HEK293 (cell line): ENCODE results near the gene USP21.

Experiments
- GLI4 ChIP-seq: fragments of 450-650 bp; formaldehyde crosslinking; IDR thresholded peaks from 2 replicates; pipeline ENCODE4 v1.5.1; 2016; ENCODE audit warnings: missing biosample characterization, missing genetic modification characterization
- HOXD13 ChIP-seq: sonication (generic); formaldehyde crosslinking; IDR thresholded peaks from 2 replicates; pipeline ENCODE4 v1.8.0; 2022; ENCODE audit warnings: missing genetic modification reagents, borderline replicate concordance
- IKZF3 ChIP-seq: fragments of 450-650 bp; IDR thresholded peaks from 2 replicates; pipeline ENCODE4 v1.5.0; 2018; ENCODE audit warnings: missing biosample characterization, mild to moderate bottlenecking, missing genetic modification characterization, moderate library complexity
- KLF1 ChIP-seq: fragments of 450-650 bp; formaldehyde crosslinking; IDR thresholded peaks from 2 replicates; pipeline ENCODE4 v1.5.1; 2016; ENCODE audit warnings: missing biosample characterization, missing genetic modification characterization
- MYNN ChIP-seq: fragments of 450-650 bp; formaldehyde crosslinking; IDR thresholded peaks from 2 replicates; pipeline ENCODE4 v1.5.1; 2016; ENCODE audit warnings: missing biosample characterization, missing genetic modification characterization, borderline replicate concordance
- SETDB1 ChIP-seq: IDR thresholded peaks from one replicate; pipeline ENCODE4 v1.6.1; 2017; ENCODE audit warnings: mild to moderate bottlenecking, low read length, moderate library complexity, mixed read lengths; ENCODE audit not compliant: insufficient read length
- TCF7L2 ChIP-seq: IDR thresholded peaks from 2 replicates; pipeline ENCODE4 v1.6.1; 2011; ENCODE audit warnings: low read depth, mild to moderate bottlenecking, inconsistent platforms, low read length, moderate library complexity, borderline replicate concordance
- ZIC2 ChIP-seq: fragments of 450-650 bp; formaldehyde crosslinking; IDR thresholded peaks from 2 replicates; pipeline ENCODE4 v1.5.1; 2016; ENCODE audit warnings: missing biosample characterization, missing genetic modification characterization
- ZNF10 ChIP-seq: fragments of 450-650 bp; formaldehyde crosslinking; IDR thresholded peaks from 2 replicates; pipeline ENCODE4 v1.5.1; 2017; ENCODE audit warnings: missing biosample characterization, missing genetic modification characterization
- ZNF112 ChIP-seq: fragments of 450-650 bp; formaldehyde crosslinking; IDR thresholded peaks from 2 replicates; pipeline ENCODE4 v1.5.0; 2017; ENCODE audit warnings: missing biosample characterization, missing genetic modification characterization
- ZNF121 ChIP-seq: fragments of 450-650 bp; formaldehyde crosslinking; IDR thresholded peaks from 2 replicates; pipeline ENCODE4 v1.5.1; 2016; ENCODE audit warnings: missing biosample characterization, missing genetic modification characterization
- ZNF132 ChIP-seq: fragments of 450-650 bp; formaldehyde crosslinking; IDR thresholded peaks from 2 replicates; pipeline ENCODE4 v1.5.1; 2017; ENCODE audit warnings: missing biosample characterization, missing genetic modification characterization, borderline replicate concordance
- ZNF175 ChIP-seq: fragments of 450-650 bp; formaldehyde crosslinking; IDR thresholded peaks from 2 replicates; pipeline ENCODE4 v1.5.1; 2016; ENCODE audit warnings: missing biosample characterization, missing genetic modification characterization
- ZNF311 ChIP-seq: fragments of 450-650 bp; formaldehyde crosslinking; IDR thresholded peaks from 2 replicates; pipeline ENCODE4 v1.5.1; 2017; ENCODE audit warnings: missing biosample characterization, missing genetic modification characterization, borderline replicate concordance
- ZNF335 ChIP-seq: fragments of 450-650 bp; formaldehyde crosslinking; conservative IDR thresholded peaks from 2 replicates; pipeline ENCODE4 v1.5.1; 2016; ENCODE audit warnings: missing biosample characterization, missing genetic modification characterization
- ZNF433 ChIP-seq: fragments of 450-650 bp; formaldehyde crosslinking; IDR thresholded peaks from 2 replicates; pipeline ENCODE4 v1.5.1; 2016; ENCODE audit warnings: missing biosample characterization, missing genetic modification characterization, low read depth
- ZNF530 ChIP-seq: fragments of 450-650 bp; formaldehyde crosslinking; IDR thresholded peaks from 2 replicates; pipeline ENCODE4 v1.5.1; 2016; ENCODE audit warnings: low read depth, missing biosample characterization, missing genetic modification characterization
- ZNF621 ChIP-seq: fragments of 450-650 bp; formaldehyde crosslinking; IDR thresholded peaks from 2 replicates; pipeline ENCODE4 v1.5.1; 2017; ENCODE audit warnings: missing biosample characterization, missing genetic modification characterization
- ZNF623 ChIP-seq: fragments of 450-650 bp; formaldehyde crosslinking; IDR thresholded peaks from 2 replicates; pipeline ENCODE4 v1.5.1; 2016; ENCODE audit warnings: missing biosample characterization, missing genetic modification characterization
- ZNF677 ChIP-seq: fragments of 450-650 bp; IDR thresholded peaks from 2 replicates; pipeline ENCODE4 v1.5.0; 2018; ENCODE audit warnings: missing biosample characterization, mild to moderate bottlenecking, missing genetic modification characterization, moderate library complexity
- ZNF701 ChIP-seq: fragments of 450-650 bp; formaldehyde crosslinking; IDR thresholded peaks from 2 replicates; pipeline ENCODE4 v1.5.1; 2016; ENCODE audit warnings: missing biosample characterization, missing genetic modification characterization
- ZSCAN16 ChIP-seq: fragments of 450-650 bp; formaldehyde crosslinking; IDR thresholded peaks from 2 replicates; pipeline ENCODE4 v1.5.1; 2016; ENCODE audit warnings: missing biosample characterization, missing genetic modification characterization
- ZSCAN23 ChIP-seq: fragments of 450-650 bp; formaldehyde crosslinking; IDR thresholded peaks from 2 replicates; pipeline ENCODE4 v1.5.1; 2016; ENCODE audit warnings: missing biosample characterization, missing genetic modification characterization
- TF ChIP-seq, protein P1 (sequence below): fragments of 450-650 bp; formaldehyde crosslinking; conservative IDR thresholded peaks from 2 replicates; pipeline ENCODE4 v1.5.1; 2016; ENCODE audit warnings: low read depth, missing biosample characterization, missing genetic modification characterization
- TF ChIP-seq, protein P2 (sequence below): fragments of 450-650 bp; formaldehyde crosslinking; conservative IDR thresholded peaks from 2 replicates; pipeline ENCODE4 v1.5.1; 2016; ENCODE audit warnings: low read depth, missing biosample characterization, missing genetic modification characterization
- TF ChIP-seq, protein P3 (sequence below): fragments of 450-650 bp; formaldehyde crosslinking; IDR thresholded peaks from 2 replicates; pipeline ENCODE4 v1.5.1; 2016; ENCODE audit warnings: missing biosample characterization, missing genetic modification characterization
- TF ChIP-seq, protein P4 (sequence below): sonication (generic); formaldehyde crosslinking; IDR thresholded peaks from 2 replicates; pipeline ENCODE4 v1.8.1; 2022; ENCODE audit warnings: mild to moderate bottlenecking, moderate library complexity, missing genetic modification reagents
- TF ChIP-seq, protein P5 (sequence below): fragments of 450-650 bp; formaldehyde crosslinking; IDR thresholded peaks from 2 replicates; pipeline ENCODE4 v1.5.1; 2016; ENCODE audit warnings: missing biosample characterization, missing genetic modification characterization

The USP21 gene

DNA sequence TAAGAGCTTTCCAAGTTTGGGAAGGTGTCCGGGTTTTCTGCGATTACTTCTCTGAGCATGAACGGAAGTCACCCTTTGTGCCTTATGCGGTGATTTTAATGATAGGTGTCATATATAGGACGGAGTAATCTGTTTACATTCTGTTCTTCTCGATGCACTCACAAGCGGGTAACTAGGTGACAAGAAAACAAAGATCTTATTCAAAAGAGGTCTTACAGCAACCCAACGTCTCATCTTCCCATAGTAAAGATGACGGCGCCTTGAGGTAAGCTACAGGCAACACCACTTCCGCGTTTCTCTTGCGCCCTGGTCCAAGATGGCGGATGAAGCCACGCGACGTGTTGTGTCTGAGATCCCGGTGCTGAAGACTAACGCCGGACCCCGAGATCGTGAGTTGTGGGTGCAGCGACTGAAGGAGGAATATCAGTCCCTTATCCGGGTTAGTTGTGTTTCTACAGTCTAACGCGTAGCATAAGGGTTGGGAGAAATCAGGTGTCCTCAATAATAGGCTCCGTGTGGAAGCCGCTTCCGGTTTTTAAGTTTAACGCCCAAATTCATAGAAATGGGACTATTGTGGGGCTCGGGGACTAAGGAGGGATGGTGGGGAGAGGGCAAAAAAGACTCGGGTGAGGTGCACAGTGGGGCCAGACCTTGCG, 5.5 kb upstream of the USP21 start, which contains the start of gene UFC1 (continued):
- no peak for TF ChIP-seq ZSCAN16
- TF ChIP-seq ZNF433 (tag by site-specific recombination), result no peak
- TF ChIP-seq, protein P1, sequence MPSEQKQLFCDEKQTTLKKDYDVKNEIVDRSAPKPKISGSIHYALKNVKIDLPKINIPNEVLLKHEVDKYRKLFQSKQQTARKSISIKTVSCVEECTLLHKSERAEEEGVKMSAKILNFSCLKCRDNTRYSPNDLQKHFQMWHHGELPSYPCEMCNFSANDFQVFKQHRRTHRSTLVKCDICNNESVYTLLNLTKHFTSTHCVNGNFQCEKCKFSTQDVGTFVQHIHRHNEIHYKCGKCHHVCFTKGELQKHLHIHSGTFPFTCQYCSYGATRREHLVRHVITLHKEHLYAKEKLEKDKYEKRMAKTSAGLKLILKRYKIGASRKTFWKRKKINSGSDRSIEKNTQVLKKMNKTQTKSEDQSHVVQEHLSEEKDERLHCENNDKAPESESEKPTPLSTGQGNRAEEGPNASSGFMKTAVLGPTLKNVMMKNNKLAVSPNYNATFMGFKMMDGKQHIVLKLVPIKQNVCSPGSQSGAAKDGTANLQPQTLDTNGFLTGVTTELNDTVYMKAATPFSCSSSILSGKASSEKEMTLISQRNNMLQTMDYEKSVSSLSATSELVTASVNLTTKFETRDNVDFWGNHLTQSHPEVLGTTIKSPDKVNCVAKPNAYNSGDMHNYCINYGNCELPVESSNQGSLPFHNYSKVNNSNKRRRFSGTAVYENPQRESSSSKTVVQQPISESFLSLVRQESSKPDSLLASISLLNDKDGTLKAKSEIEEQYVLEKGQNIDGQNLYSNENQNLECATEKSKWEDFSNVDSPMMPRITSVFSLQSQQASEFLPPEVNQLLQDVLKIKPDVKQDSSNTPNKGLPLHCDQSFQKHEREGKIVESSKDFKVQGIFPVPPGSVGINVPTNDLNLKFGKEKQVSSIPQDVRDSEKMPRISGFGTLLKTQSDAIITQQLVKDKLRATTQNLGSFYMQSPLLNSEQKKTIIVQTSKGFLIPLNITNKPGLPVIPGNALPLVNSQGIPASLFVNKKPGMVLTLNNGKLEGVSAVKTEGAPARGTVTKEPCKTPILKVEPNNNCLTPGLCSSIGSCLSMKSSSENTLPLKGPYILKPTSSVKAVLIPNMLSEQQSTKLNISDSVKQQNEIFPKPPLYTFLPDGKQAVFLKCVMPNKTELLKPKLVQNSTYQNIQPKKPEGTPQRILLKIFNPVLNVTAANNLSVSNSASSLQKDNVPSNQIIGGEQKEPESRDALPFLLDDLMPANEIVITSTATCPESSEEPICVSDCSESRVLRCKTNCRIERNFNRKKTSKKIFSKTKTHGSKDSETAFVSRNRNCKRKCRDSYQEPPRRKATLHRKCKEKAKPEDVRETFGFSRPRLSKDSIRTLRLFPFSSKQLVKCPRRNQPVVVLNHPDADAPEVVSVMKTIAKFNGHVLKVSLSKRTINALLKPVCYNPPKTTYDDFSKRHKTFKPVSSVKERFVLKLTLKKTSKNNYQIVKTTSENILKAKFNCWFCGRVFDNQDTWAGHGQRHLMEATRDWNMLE (tag by site-specific recombination), result peak; percentile 72
- TF ChIP-seq MYNN (tag by site-specific recombination), result no peak
- TF ChIP-seq ZSCAN23 (tag by site-specific recombination), result peak; percentile 49; the same call in 1 of the 2 replicates
- TF ChIP-seq KLF1, result peak; percentile 19; the same call in 1 of the 2 replicates
- no peak for TF ChIP-seq ZNF530 (tag by site-specific recombination)
- TF ChIP-seq IKZF3 (tag by site-specific recombination), result no peak
- no peak for TF ChIP-seq ZNF121 (tag by site-specific recombination)
- peak; percentile 36 for TF ChIP-seq ZNF623 (tag by site-specific recombination)
- TF ChIP-seq ZNF621, result no peak
- TF ChIP-seq, protein P2, sequence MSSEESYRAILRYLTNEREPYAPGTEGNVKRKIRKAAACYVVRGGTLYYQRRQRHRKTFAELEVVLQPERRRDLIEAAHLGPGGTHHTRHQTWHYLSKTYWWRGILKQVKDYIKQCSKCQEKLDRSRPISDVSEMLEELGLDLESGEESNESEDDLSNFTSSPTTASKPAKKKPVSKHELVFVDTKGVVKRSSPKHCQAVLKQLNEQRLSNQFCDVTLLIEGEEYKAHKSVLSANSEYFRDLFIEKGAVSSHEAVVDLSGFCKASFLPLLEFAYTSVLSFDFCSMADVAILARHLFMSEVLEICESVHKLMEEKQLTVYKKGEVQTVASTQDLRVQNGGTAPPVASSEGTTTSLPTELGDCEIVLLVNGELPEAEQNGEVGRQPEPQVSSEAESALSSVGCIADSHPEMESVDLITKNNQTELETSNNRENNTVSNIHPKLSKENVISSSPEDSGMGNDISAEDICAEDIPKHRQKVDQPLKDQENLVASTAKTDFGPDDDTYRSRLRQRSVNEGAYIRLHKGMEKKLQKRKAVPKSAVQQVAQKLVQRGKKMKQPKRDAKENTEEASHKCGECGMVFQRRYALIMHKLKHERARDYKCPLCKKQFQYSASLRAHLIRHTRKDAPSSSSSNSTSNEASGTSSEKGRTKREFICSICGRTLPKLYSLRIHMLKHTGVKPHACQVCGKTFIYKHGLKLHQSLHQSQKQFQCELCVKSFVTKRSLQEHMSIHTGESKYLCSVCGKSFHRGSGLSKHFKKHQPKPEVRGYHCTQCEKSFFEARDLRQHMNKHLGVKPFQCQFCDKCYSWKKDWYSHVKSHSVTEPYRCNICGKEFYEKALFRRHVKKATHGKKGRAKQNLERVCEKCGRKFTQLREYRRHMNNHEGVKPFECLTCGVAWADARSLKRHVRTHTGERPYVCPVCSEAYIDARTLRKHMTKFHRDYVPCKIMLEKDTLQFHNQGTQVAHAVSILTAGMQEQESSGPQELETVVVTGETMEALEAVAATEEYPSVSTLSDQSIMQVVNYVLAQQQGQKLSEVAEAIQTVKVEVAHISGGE (tag by site-specific recombination), result peak; percentile 99
- no peak for TF ChIP-seq ZNF175 (tag by site-specific recombination)
- TF ChIP-seq, protein P3, sequence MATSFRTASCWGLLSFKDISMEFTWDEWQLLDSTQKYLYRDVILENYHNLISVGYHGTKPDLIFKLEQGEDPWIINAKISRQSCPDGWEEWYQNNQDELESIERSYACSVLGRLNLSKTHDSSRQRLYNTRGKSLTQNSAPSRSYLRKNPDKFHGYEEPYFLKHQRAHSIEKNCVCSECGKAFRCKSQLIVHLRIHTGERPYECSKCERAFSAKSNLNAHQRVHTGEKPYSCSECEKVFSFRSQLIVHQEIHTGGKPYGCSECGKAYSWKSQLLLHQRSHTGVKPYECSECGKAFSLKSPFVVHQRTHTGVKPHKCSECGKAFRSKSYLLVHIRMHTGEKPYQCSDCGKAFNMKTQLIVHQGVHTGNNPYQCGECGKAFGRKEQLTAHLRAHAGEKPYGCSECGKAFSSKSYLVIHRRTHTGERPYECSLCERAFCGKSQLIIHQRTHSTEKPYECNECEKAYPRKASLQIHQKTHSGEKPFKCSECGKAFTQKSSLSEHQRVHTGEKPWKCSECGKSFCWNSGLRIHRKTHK (tag by site-specific recombination), result no peak
- TF ChIP-seq SETDB1, result no peak
- no peak for TF ChIP-seq TCF7L2
- peak; percentile 63; the same call in 1 of the 2 replicates for TF ChIP-seq GLI4 (tag by site-specific recombination)
- no peak for TF ChIP-seq ZNF132 (tag by site-specific recombination)
- TF ChIP-seq, protein P4, sequence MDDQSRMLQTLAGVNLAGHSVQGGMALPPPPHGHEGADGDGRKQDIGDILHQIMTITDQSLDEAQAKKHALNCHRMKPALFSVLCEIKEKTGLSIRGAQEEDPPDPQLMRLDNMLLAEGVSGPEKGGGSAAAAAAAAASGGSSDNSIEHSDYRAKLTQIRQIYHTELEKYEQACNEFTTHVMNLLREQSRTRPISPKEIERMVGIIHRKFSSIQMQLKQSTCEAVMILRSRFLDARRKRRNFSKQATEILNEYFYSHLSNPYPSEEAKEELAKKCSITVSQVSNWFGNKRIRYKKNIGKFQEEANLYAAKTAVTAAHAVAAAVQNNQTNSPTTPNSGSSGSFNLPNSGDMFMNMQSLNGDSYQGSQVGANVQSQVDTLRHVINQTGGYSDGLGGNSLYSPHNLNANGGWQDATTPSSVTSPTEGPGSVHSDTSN, result no peak
- no peak for TF ChIP-seq ZIC2 (tag by site-specific recombination)
- TF ChIP-seq ZNF10 (tag by site-specific recombination), result peak; percentile 13; the same call in 1 of the 2 replicates
- TF ChIP-seq, protein P5, sequence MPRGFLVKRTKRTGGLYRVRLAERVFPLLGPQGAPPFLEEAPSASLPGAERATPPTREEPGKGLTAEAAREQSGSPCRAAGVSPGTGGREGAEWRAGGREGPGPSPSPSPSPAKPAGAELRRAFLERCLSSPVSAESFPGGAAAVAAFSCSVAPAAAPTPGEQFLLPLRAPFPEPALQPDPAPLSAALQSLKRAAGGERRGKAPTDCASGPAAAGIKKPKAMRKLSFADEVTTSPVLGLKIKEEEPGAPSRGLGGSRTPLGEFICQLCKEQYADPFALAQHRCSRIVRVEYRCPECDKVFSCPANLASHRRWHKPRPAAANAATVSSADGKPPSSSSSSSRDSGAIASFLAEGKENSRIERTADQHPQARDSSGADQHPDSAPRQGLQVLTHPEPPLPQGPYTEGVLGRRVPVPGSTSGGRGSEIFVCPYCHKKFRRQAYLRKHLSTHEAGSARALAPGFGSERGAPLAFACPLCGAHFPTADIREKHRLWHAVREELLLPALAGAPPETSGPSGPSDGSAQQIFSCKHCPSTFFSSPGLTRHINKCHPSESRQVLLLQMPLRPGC, result peak; percentile 68; the same call in 1 of the 2 replicates
- peak; percentile 94 for TF ChIP-seq ZNF335 (tag by site-specific recombination)
- no peak for TF ChIP-seq ZNF677 (tag by site-specific recombination)
- no peak for TF ChIP-seq ZNF701 (tag by site-specific recombination)
- no peak for TF ChIP-seq ZNF311 (tag by site-specific recombination)
- TF ChIP-seq ZNF112 (tag by site-specific recombination), result no peak
- no peak for TF ChIP-seq HOXD13 (CRISPR knock-in tag)
